Measurements from ENCODE around the gene KLF12.

KLF12 gene

DNA sequence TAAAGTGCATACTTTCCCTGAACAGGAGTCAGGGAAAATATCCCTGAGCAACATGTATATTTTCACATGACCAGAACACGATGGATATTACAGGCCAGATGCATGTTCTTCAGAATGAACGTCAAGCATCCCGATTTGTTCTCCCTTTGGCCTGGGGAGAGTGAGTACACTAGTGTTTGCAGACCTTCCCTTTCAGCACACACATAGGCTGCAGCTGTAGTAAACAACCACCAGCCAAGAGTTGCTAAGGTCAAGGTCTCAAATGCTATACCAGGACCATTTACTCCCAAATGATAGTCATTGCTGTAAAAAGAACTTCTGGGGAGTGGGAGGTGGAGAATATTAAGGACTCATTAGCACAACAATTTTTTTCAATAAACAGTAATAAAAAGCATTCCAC is 3.0 kb downstream of the KLF12 start:
- no peak for DNase-seq (ENCODE audit: insufficient read length, low spot score)
- TF ChIP-seq PAX5 (IDR thresholded peaks at IDR 0.05; ENCODE audit: insufficient read depth, low read length, severe bottlenecking) = no peak
- no peak for TF ChIP-seq POLR2AphosphoS5 (IDR thresholded peaks at IDR 0.05; ENCODE audit: low read depth, low read length)
- no peak for TF ChIP-seq POU2F2 (IDR thresholded peaks at IDR 0.05; ENCODE audit: low read depth, low read length)
- no peak for TF ChIP-seq TAF1 (IDR thresholded peaks at IDR 0.05; ENCODE audit: low read depth, low read length)
- TF ChIP-seq POLR2A (IDR thresholded peaks at IDR 0.05; ENCODE audit: low read depth, low read length) = no peak
- TF ChIP-seq SPI1 (IDR thresholded peaks at IDR 0.05; ENCODE audit: low read depth, low read length) = no peak
- FAIRE-seq = no peak

DNA sequence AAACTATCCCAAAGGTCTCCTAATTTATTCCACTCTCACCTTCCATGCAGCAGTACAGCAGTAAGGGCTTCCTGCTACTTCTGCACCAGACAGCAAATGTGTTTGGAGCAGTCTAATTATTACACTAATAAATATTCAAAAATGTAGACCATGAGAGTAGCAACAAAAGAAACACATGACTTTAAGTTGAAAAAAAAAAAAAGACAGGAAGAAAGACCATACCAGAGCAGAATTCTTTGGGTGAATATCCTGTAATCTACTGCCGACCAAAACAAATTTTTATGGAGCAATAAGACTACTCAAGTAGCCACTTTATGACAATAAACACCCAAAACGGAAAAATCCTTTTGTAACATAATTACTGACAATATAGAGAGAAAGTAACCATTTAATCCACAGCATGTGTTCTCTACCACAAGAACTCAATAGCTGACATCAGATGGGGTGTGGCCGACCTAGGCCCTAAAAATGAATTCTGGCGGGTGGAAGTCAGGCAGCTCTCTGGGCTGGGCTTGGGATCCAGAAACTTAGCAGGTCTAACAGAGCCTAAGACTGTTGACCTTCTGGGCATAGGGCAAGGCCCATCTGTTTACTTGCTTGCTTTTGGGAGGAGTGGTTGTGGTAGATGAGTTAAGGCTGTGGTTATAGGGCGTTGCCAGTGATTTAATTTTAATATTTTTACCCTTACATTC is 4.6 kb downstream of the KLF12 start:
- no peak for TF ChIP-seq POU2F2 (IDR thresholded peaks at IDR 0.05; ENCODE audit: low read depth, low read length)
- TF ChIP-seq POLR2AphosphoS5 (IDR thresholded peaks at IDR 0.05; ENCODE audit: low read depth, low read length) = no peak
- TF ChIP-seq PAX5 (IDR thresholded peaks at IDR 0.05; ENCODE audit: insufficient read depth, low read length, severe bottlenecking) = no peak
- no peak for TF ChIP-seq SPI1 (IDR thresholded peaks at IDR 0.05; ENCODE audit: low read depth, low read length)
- no peak for TF ChIP-seq POLR2A (IDR thresholded peaks at IDR 0.05; ENCODE audit: low read depth, low read length)
- no peak for TF ChIP-seq TAF1 (IDR thresholded peaks at IDR 0.05; ENCODE audit: low read depth, low read length)
- no peak for DNase-seq (ENCODE audit: insufficient read length, low spot score)
- FAIRE-seq = no peak

DNA sequence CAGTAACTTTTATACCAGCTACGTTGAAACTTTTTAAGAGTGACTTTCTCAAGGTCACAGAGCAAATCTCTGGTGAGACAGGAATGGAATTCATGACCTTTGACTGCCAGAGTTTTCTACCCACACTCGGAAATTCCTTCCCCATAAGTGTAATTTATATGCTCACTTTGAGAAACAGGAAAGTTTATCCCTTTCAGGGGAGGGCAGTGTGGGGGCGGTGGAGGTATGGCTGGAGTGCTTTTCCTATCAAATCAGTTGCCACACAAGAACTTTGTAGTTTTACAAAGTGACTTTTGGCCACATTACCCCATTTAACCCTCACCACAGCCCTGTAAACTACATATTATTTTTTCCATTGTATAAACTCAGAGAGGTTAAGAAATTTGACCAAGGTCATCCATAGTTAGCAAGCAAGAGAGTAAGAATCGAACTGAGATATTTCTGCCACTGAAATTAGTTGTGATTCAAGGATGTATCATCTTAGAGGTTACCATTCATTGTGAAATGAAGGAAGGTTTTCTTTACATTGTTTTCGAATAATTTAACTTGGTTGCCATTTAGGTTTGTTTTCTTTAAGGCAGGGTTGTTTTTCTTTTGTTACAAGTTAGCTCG is 5.9 kb downstream of the KLF12 start:
- TF ChIP-seq POLR2A (IDR thresholded peaks at IDR 0.05; ENCODE audit: low read depth, low read length) (no peak), PAX5 (IDR thresholded peaks at IDR 0.05; ENCODE audit: insufficient read depth, low read length, severe bottlenecking) (no peak), TAF1 (IDR thresholded peaks at IDR 0.05; ENCODE audit: low read depth, low read length) (no peak), POLR2AphosphoS5 (IDR thresholded peaks at IDR 0.05; ENCODE audit: low read depth, low read length) (no peak), POU2F2 (IDR thresholded peaks at IDR 0.05; ENCODE audit: low read depth, low read length) (no peak), SPI1 (IDR thresholded peaks at IDR 0.05; ENCODE audit: low read depth, low read length) (no peak)
- DNase-seq (ENCODE audit: insufficient read length, low spot score) (no peak), FAIRE-seq (no peak)

DNA sequence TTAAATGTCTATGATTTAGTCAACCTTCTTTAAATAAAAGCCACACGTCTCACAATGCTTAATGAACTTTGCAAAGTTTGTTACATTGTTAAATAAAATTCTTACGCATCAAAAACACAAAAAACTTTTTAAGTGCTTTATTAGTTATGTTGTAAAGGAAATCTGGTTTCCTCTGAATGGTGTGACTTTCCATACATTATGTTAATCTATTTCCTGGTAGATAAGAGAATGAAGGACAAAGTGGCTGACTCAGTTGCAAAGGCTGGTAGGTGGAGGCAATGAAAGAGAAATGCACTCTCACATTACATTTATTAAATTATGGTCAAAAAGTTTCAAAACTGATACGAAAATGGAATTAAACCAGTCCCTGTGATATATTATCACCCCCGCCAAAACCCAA is 15.9 kb downstream of the KLF12 start:
- FAIRE-seq (no peak), DNase-seq (ENCODE audit: insufficient read length, low spot score) (no peak)
- no peak for TF ChIP-seq PAX5 (IDR thresholded peaks at IDR 0.05; ENCODE audit: insufficient read depth, low read length, severe bottlenecking)
- no peak for TF ChIP-seq POU2F2 (IDR thresholded peaks at IDR 0.05; ENCODE audit: low read depth, low read length)
- no peak for TF ChIP-seq TAF1 (IDR thresholded peaks at IDR 0.05; ENCODE audit: low read depth, low read length)
- TF ChIP-seq POLR2A (IDR thresholded peaks at IDR 0.05; ENCODE audit: low read depth, low read length) = no peak
- TF ChIP-seq SPI1 (IDR thresholded peaks at IDR 0.05; ENCODE audit: low read depth, low read length) = no peak
- TF ChIP-seq POLR2AphosphoS5 (IDR thresholded peaks at IDR 0.05; ENCODE audit: low read depth, low read length) = no peak

DNA sequence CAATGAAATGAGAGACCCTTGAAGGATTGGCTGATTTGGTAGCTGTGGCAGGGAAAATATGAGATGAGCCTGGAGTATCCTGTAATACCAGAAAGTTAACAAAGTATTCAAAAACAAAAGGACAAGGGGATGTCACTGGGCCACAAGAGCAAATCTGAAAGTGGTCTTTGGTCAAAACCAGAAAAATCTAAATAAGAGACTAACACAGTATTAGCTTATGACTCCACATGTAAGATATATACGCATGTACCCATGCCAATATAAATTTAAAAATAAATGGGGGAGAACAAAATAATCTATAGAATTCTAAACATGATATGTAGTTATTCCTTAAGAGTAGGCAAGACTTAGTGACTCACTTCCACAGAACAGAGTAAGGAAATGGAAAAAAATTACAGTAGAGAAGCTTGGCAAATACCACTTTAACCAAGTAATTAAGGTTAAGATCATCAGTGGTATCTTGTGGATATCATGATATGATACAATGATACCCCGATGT is 16.9 kb downstream of the KLF12 start:
- DNase-seq (ENCODE audit: insufficient read length, low spot score) (no peak), FAIRE-seq (no peak)
- TF ChIP-seq POU2F2 (IDR thresholded peaks at IDR 0.05; ENCODE audit: low read depth, low read length) (no peak), SPI1 (IDR thresholded peaks at IDR 0.05; ENCODE audit: low read depth, low read length) (no peak), PAX5 (IDR thresholded peaks at IDR 0.05; ENCODE audit: insufficient read depth, low read length, severe bottlenecking) (no peak), POLR2AphosphoS5 (IDR thresholded peaks at IDR 0.05; ENCODE audit: low read depth, low read length) (no peak), POLR2A (IDR thresholded peaks at IDR 0.05; ENCODE audit: low read depth, low read length) (no peak), TAF1 (IDR thresholded peaks at IDR 0.05; ENCODE audit: low read depth, low read length) (no peak)

DNA sequence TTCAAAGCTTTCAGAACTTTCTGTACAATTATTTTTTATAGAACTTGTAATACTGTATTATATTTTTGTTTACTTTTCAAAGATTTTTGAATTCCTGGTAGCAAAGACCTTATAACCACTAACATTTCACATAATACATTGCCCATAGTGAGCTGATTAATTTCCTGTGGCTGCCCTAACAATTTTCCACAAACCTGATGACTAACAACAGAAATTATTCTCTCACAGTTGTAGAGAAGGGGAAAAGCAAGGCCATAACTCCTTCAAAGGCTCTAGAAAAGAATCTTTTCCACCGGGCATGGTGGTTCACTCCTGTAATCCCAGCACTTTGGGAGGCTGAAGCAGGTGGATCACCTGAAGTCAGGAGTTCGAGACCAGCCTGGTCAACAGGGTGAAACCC is 19.1 kb downstream of the KLF12 start:
- FAIRE-seq (no peak), DNase-seq (ENCODE audit: insufficient read length, low spot score) (no peak)
- no peak for TF ChIP-seq TAF1 (IDR thresholded peaks at IDR 0.05; ENCODE audit: low read depth, low read length)

DNA sequence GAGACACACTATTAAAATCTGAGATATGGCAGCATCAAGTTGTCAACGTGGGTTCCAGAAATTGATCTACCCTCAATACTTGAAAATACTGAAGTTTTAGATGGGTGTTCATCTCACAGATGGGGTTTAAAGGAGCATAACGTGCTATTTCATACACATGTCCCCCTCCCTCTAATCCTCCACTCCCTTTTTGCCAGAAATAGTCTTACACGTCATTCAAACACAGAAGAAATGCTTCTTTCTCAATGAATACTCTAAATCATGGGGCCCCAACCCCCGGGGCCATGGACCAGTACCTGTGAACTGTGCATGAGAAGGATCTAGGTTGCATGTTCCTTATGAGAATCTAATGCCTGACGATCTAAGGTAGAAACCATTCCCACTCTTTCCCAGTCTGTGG is 19.6 kb downstream of the KLF12 start:
- no peak for FAIRE-seq
- DNase-seq (ENCODE audit: insufficient read length, low spot score) = no peak
- TF ChIP-seq POLR2AphosphoS5 (IDR thresholded peaks at IDR 0.05; ENCODE audit: low read depth, low read length) (no peak), PAX5 (IDR thresholded peaks at IDR 0.05; ENCODE audit: insufficient read depth, low read length, severe bottlenecking) (no peak)

DNA sequence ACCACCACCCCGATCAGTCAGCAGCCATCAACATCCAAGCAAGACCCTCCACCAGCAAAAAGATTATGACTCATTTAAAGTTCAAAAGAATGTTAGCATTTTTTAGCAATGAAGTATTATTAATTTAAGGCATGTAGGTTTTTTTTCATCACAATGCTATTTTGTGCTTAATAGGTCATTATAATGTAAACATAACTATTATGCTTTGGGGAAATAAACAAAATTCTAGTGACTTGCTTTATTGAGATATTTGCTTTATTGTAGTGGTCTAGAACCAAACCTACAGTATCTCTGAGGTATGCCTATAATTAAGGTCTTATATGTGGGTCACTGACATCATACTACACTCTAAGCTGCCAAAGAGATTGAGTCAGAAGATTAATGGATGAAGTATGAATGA is 20.0 kb downstream of the KLF12 start:
- no peak for DNase-seq (ENCODE audit: insufficient read length, low spot score)
- FAIRE-seq = no peak
- TF ChIP-seq TAF1 (IDR thresholded peaks at IDR 0.05; ENCODE audit: low read depth, low read length) (no peak), POLR2AphosphoS5 (IDR thresholded peaks at IDR 0.05; ENCODE audit: low read depth, low read length) (no peak), PAX5 (IDR thresholded peaks at IDR 0.05; ENCODE audit: insufficient read depth, low read length, severe bottlenecking) (no peak), POLR2A (IDR thresholded peaks at IDR 0.05; ENCODE audit: low read depth, low read length) (no peak), SPI1 (IDR thresholded peaks at IDR 0.05; ENCODE audit: low read depth, low read length) (no peak), POU2F2 (IDR thresholded peaks at IDR 0.05; ENCODE audit: low read depth, low read length) (no peak)

DNA sequence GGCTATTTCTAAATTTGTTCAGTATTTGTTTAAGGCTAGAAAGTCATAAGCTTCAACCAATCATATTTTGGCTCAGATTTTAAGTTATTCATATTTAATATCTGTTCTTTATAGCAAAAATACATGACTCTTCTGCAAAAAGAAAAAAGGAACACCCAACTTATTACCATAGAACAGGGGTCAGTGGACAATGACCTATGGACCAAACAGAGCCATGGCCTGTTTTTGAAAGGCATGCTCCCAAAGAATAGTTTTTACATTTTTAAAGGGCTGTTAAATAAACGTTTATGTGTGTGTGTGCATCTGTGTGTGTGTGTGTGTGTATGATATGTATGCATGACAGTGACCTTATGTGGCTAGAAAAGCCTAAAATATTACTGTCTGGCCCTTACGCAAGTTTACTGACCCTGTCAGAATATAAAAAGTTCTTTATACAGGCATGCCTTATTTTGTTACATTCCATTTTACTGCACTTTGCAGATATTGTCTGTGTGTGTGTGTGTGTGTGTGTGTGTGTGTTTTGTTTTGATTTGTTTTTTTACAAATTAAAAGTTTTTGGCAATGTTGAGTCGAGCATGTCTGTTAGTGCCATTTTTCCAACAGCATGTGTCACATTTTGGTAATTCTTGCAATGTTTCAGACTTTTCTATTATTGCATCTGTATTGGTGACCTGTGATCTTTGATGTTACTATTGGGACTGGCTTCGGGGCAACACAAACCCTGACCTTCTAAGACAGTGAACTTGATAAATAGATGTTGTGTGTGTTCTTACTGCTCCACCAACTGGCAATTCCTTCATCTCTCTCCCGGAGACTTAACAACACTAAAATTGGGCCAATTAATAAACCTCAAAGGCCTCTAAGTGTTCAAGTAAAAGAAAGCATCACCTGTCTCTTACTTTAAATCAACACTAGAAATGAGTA is 22.0 kb downstream of the KLF12 start:
- FAIRE-seq = no peak
- TF ChIP-seq POLR2AphosphoS5 (IDR thresholded peaks at IDR 0.05; ENCODE audit: low read depth, low read length) (no peak), POU2F2 (IDR thresholded peaks at IDR 0.05; ENCODE audit: low read depth, low read length) (no peak), POLR2A (IDR thresholded peaks at IDR 0.05; ENCODE audit: low read depth, low read length) (no peak), PAX5 (IDR thresholded peaks at IDR 0.05; ENCODE audit: insufficient read depth, low read length, severe bottlenecking) (no peak), SPI1 (IDR thresholded peaks at IDR 0.05; ENCODE audit: low read depth, low read length) (no peak), TAF1 (IDR thresholded peaks at IDR 0.05; ENCODE audit: low read depth, low read length) (no peak)
- no peak for DNase-seq (ENCODE audit: insufficient read length, low spot score)

Data from GM12891 (cell line).